GM06990 (cell line): ENCODE measurements around the gene DNAH2.

ENCODE experiments used
- DNase-seq: peaks from one replicate; pipeline ENCODE4 v3.0.0-alpha.2; 2011; ENCODE audit not compliant: insufficient read length; ENCODE audit errors: extremely low read depth
- H3K27me3 ChIP-seq: replicated peaks from 2 replicates; pipeline ENCODE4 v1.6.0; 2011; ENCODE audit warnings: low read length; ENCODE audit not compliant: control insufficient read depth, insufficient read depth
- H3K36me3 ChIP-seq: 2 replicates; pipeline ENCODE4 v1.5.1; 2011; ENCODE audit warnings: low read length; ENCODE audit not compliant: control insufficient read depth, insufficient read depth
- H3K4me3 ChIP-seq: replicated peaks from 2 replicates; pipeline ENCODE4 v1.5.1; 2011; ENCODE audit warnings: low read depth, mild to moderate bottlenecking, control low read depth, low read length
- TF ChIP-seq, protein P1 (sequence below): IDR thresholded peaks from 2 replicates; pipeline ENCODE4 v1.5.1; 2011; ENCODE audit warnings: low read length, control low read depth, mild to moderate bottlenecking, inconsistent platforms; ENCODE audit not compliant: insufficient read depth, poor library complexity, severe bottlenecking

Gene DNAH2

DNA sequence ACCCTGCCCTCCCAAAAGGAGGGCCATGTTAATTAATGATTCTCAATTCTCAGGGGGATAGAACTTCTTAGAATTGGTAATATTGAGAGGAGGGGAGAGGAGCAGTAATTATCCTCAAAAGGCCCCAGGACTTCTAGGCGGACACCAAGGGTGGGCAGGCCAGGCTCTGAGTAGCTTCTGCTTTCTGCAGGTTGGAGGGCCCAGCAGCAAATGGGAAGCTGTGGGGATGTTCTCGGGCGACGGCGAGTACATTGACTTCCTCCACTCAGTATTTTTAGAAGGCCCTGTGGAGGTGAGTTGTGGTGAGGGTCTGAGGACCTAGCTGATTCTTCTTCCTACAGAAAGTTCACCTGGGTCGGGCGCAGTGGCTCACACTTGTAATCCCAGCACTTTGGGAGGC, 57.5 kb downstream of the DNAH2 start:
- TF ChIP-seq, protein P1, sequence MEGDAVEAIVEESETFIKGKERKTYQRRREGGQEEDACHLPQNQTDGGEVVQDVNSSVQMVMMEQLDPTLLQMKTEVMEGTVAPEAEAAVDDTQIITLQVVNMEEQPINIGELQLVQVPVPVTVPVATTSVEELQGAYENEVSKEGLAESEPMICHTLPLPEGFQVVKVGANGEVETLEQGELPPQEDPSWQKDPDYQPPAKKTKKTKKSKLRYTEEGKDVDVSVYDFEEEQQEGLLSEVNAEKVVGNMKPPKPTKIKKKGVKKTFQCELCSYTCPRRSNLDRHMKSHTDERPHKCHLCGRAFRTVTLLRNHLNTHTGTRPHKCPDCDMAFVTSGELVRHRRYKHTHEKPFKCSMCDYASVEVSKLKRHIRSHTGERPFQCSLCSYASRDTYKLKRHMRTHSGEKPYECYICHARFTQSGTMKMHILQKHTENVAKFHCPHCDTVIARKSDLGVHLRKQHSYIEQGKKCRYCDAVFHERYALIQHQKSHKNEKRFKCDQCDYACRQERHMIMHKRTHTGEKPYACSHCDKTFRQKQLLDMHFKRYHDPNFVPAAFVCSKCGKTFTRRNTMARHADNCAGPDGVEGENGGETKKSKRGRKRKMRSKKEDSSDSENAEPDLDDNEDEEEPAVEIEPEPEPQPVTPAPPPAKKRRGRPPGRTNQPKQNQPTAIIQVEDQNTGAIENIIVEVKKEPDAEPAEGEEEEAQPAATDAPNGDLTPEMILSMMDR = no peak
- H3K27me3 ChIP-seq = no peaks in the 10 kb centered on the region; the same call in 1 of the 2 replicates
- H3K4me3 ChIP-seq = no peak overlapping the region
- DNase-seq = no peak
- H3K36me3 ChIP-seq = no peaks in the 10 kb centered on the region

DNA sequence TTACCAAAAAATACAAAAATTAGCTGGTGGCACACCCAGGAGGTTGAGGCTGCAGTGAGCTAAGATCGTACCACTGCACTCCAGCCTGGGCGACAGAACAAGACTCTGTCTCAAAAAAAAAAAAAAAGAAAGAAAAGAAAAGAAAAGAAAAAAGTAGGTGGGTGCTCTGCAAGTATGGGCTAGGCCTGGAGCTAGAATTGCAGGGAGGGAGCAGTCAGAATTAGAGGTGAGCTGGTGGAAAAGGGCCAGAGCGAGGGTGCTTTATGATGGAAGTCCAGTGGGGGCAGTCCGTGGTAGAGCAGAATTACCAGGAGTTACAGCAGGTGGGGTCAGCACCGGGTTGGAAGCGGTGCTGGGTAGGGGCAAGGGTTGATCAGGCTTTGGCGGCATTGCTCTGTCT, 59.5 kb downstream of the DNAH2 start:
- DNase-seq = no peak
- H3K4me3 ChIP-seq = no peak overlapping the region
- H3K27me3 ChIP-seq = no peaks in the 10 kb centered on the region; the same call in 1 of the 2 replicates
- TF ChIP-seq, protein P1 = no peak
- no peaks in the 10 kb centered on the region for H3K36me3 ChIP-seq

DNA sequence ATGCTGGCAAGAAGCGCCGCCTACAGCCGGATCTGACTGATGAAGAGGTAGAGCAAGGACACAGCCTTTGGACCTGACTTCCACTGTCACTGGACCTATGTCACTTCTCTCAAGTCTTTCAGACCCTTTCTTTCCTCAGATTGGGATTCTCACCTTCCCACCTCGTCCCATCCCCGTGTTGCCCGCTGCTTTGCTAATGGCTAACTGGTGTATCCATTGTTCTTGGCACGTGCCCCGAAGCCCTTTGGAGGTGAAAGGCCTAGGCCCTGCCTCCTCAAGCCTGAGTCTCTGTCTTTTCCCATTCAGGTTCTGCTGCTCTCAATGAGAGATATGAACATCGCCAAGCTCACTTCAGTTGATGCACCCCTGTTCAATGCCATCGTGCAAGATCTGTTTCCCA, 63.2 kb downstream of the DNAH2 start:
- no peaks in the 10 kb centered on the region for H3K36me3 ChIP-seq
- no peak for DNase-seq
- no peak overlapping the region for H3K4me3 ChIP-seq
- TF ChIP-seq, protein P1 = no peak
- no peaks in the 10 kb centered on the region; the same call in 1 of the 2 replicates for H3K27me3 ChIP-seq

DNA sequence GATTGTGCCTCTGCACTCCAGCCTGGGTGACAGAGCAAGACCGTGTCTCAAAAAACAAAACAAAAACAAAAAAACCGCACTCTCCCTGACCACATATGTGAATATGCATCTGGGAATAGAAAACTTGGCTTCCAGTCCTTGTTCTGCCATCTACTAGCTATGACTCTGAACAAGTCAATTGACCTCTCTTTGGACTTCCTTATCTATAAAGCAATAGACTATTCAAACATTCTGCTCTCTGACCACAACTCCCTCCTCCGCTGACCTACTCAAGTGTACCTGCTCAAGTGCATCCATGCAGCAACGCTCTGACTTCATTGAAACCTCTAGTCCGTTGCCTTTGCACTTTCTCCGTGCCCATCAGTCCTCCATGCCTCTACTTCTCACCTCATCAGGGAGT, 63.9 kb downstream of the DNAH2 start:
- H3K36me3 ChIP-seq = no peaks in the 10 kb centered on the region
- H3K4me3 ChIP-seq = no peak overlapping the region
- DNase-seq = peak; percentile 19
- TF ChIP-seq, protein P1 = no peak
- no peaks in the 10 kb centered on the region; the same call in 1 of the 2 replicates for H3K27me3 ChIP-seq

DNA sequence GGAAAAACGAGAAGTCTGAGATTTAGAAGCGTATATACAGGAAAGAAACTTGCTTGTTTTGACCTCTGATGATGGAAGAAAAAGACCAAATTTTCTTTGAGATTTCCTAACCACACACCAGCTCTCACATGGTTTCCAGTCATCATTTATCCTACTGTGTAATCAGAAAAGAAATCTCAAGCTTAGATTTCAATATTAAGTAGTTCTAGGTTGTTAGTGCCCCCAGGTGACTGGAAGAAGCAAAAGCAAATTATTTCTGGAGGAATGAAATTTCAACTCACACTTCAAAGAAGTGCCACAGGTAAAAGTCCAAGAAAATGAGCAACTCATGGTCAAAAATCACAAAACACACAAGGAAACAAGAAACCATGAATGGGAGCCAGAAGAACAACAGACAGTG, 64.7 kb downstream of the DNAH2 start:
- H3K4me3 ChIP-seq = no peak overlapping the region
- no peak for DNase-seq
- peaks cover 2% of the 10 kb centered on the region; the same call in 1 of the 2 replicates for H3K27me3 ChIP-seq
- no peaks in the 10 kb centered on the region for H3K36me3 ChIP-seq
- TF ChIP-seq, protein P1 = no peak

DNA sequence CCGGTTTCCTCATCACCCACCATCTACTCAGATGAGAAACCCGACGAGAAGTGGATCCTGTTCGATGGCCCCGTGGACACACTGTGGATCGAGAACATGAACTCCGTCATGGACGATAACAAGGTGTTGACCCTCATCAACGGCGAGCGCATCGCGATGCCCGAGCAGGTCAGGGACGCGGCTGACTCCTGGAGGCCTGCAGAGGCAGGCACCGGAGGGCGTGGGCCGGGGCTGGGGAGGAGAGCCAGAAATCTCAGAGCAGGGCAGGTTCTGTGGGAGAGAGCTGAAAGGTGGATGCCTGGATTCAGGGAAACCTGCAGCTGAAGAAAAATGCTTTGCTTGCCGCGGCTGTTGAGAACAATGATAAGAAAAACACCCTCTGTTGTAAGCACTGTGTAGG, 69.3 kb downstream of the DNAH2 start:
- H3K4me3 ChIP-seq = no peak overlapping the region
- TF ChIP-seq, protein P1 = no peak
- H3K36me3 ChIP-seq = no peaks in the 10 kb centered on the region
- peaks cover 2% of the 10 kb centered on the region; the same call in 1 of the 2 replicates for H3K27me3 ChIP-seq
- DNase-seq = no peak
